Fibroblast of lung (primary cell): ENCODE data around the gene C11orf24. TPM values are rescaled to one million over a fixed set of nuclear protein-coding genes. Genes with fewer than 3 reads are reported as not detected.

Source experiments
- DNase-seq, 2 donors: peaks; one replicate each; pipeline versions ENCODE4 v3.0.0 to v3.0.0-alpha.2; 2010; ENCODE audit warnings: low read depth in 2 of 2
- H2AFZ ChIP-seq: 2 replicates; pipeline ENCODE4 v1.5.1; 2012; ENCODE audit warnings: low read length, control low read depth, inconsistent platforms
- H3K27ac ChIP-seq: 2 replicates; pipeline ENCODE4 v1.5.1; 2011; ENCODE audit warnings: low read length, control low read depth; ENCODE audit not compliant: insufficient read depth
- H3K27me3 ChIP-seq: 2 replicates; pipeline ENCODE4 v1.5.1; 2011; ENCODE audit warnings: mild to moderate bottlenecking, low read length; ENCODE audit not compliant: control insufficient read depth, insufficient read depth
- H3K36me3 ChIP-seq: 2 replicates; pipeline ENCODE4 v1.5.1; 2011; ENCODE audit warnings: low read length; ENCODE audit not compliant: control insufficient read depth, insufficient read depth
- H3K4me1 ChIP-seq: 2 replicates; pipeline ENCODE4 v1.5.1; 2011; ENCODE audit warnings: low read length; ENCODE audit not compliant: control insufficient read depth, insufficient read depth; ENCODE audit errors: extremely low read depth
- H3K4me2 ChIP-seq: 2 replicates; pipeline ENCODE4 v1.5.1; 2011; ENCODE audit warnings: low read length, control low read depth; ENCODE audit not compliant: insufficient read depth; ENCODE audit errors: extremely low read depth
- H3K4me3 ChIP-seq, 4 experiments: fragments of 200-600 bp in 1 of 4; sonication (generic) in 1 of 4; replicated peaks in 1 of 4; 2 replicates each; pipeline ENCODE4 v1.5.1; 2011 to 2016; ENCODE audit warnings: low read length in 4 of 4, low read depth in 3 of 4, mild to moderate bottlenecking in 3 of 4, control low read depth in 2 of 4, inconsistent platforms in 1 of 4, mixed read lengths in 1 of 4; ENCODE audit not compliant: insufficient read depth in 1 of 4; ENCODE audit errors: control extremely low read depth in 1 of 4
- H3K79me2 ChIP-seq: 2 replicates; pipeline ENCODE4 v1.5.1; 2012; ENCODE audit warnings: mild to moderate bottlenecking, low read length, inconsistent platforms; ENCODE audit not compliant: control insufficient read depth, insufficient read depth
- H3K9ac ChIP-seq: 2 replicates; pipeline ENCODE4 v1.5.1; 2011; ENCODE audit warnings: mild to moderate bottlenecking, low read length, control low read depth; ENCODE audit not compliant: insufficient read depth
- H3K9me3 ChIP-seq: 2 replicates; pipeline ENCODE4 v1.5.1; 2012; ENCODE audit warnings: low read depth, low read length; ENCODE audit not compliant: control insufficient read depth, insufficient read depth
- H4K20me1 ChIP-seq: 2 replicates; pipeline ENCODE4 v1.5.1; 2011; ENCODE audit warnings: low read length; ENCODE audit not compliant: control insufficient read depth, insufficient read depth; ENCODE audit errors: extremely low read depth
- CTCF ChIP-seq, 2 donors: IDR thresholded peaks in 1 of 2; conservative IDR thresholded peaks in 1 of 2; 1 replicate in 1 of 2; 2 replicates in 1 of 2; pipeline ENCODE4 v1.5.1; 2011 to 2012; ENCODE audit warnings: low read length in 2 of 2, control low read depth in 1 of 2, inconsistent platforms in 1 of 2, low read depth in 1 of 2, mild to moderate bottlenecking in 1 of 2
- EZH2 ChIP-seq: IDR thresholded peaks from 2 replicates; pipeline ENCODE4 v1.5.1; 2012; ENCODE audit warnings: low read length, control low read depth, mild to moderate bottlenecking; ENCODE audit errors: missing control alignments
- polyA plus RNA-seq, 2 donors: library from polyadenylated mRNA; depleted of rRNA in 1 of 2; stranded (reverse) in 1 of 2; unstranded in 1 of 2; fragments of >200 nt; gene quantifications; 2 replicates each; pipeline ENCODE4 v1.2.1, GENCODE V29; 2011 to 2012; ENCODE audit warnings: missing spikeins in 1 of 2
- total RNA-seq: library from RNA; depleted of rRNA; stranded (reverse); fragments of >200 nt; gene quantifications from 2 replicates; pipeline ENCODE4 v1.2.1, GENCODE V29; 2014

C11orf24 gene
- total and polyA plus RNA-seq, 2 donors (not counting 1 experiment from before 2014, with no cell fraction given): 25.4 to 45.6 TPM

- Histone ChIP-seq H3K9ac (no peak overlapping the region), H4K20me1 (no peaks in the 10 kb centered on the region), H2AFZ (no peak overlapping the region), H3K27me3 (no peaks in the 10 kb centered on the region), H3K4me1 (peaks cover 7% of the 10 kb centered on the region), H3K79me2 (peaks cover 49% of the 10 kb centered on the region), H3K36me3 (peaks cover 18% of the 10 kb centered on the region), H3K4me2 (no peak overlapping the region), H3K27ac (no peak overlapping the region), H3K4me3 (no peak overlapping the region), H3K9me3 (no peaks in the 10 kb centered on the region)
- TF ChIP-seq EZH2 (no peak), CTCF (conservative IDR thresholded peaks at IDR 0.05 in 1 of 2, IDR thresholded peaks at IDR 0.05 in 1 of 2; ENCODE audit: low read depth in 1 of 2, low read length in 2 of 2) (no peak)
- DNase-seq: no peak
Observed at GRCh38 chr11:68267881-68268240, 3.9 kb downstream of the C11orf24 start.

GRCh38 chr11:68266936-68267880 is 4.6 kb downstream of the C11orf24 start:
- H3K4me3 ChIP-seq: no peak overlapping the region
- TF ChIP-seq CTCF (conservative IDR thresholded peaks at IDR 0.05 in 1 of 2, IDR thresholded peaks at IDR 0.05 in 1 of 2; ENCODE audit: low read depth in 1 of 2, low read length in 2 of 2) (no peak), EZH2 (no peak)
- no peak overlapping the region for H3K9ac ChIP-seq
- DNase-seq: peak in 1 of 2 donors; percentile 26
- H3K79me2 ChIP-seq: peaks cover 49% of the 10 kb centered on the region
- no peak overlapping the region for H2AFZ ChIP-seq
- H3K9me3 ChIP-seq: no peaks in the 10 kb centered on the region
- no peak overlapping the region for H3K4me2 ChIP-seq
- H3K36me3 ChIP-seq: peaks cover 24% of the 10 kb centered on the region
- no peak overlapping the region for H3K27ac ChIP-seq
- H4K20me1 ChIP-seq: no peaks in the 10 kb centered on the region
- H3K4me1 ChIP-seq: peaks cover 7% of the 10 kb centered on the region
- H3K27me3 ChIP-seq: no peaks in the 10 kb centered on the region

GRCh38 chr11:68266121-68266891 is 5.5 kb downstream of the C11orf24 start:
- H3K9ac ChIP-seq: no peak overlapping the region
- H3K36me3 ChIP-seq: peaks cover 30% of the 10 kb centered on the region
- H3K27me3 ChIP-seq: no peaks in the 10 kb centered on the region
- peaks cover 7% of the 10 kb centered on the region for H3K4me1 ChIP-seq
- no peak for DNase-seq
- H3K27ac ChIP-seq: no peak overlapping the region
- no peak overlapping the region for H2AFZ ChIP-seq
- H3K9me3 ChIP-seq: no peaks in the 10 kb centered on the region
- no peak for TF ChIP-seq CTCF (conservative IDR thresholded peaks at IDR 0.05 in 1 of 2, IDR thresholded peaks at IDR 0.05 in 1 of 2; ENCODE audit: low read depth in 1 of 2, low read length in 2 of 2)
- no peak for TF ChIP-seq EZH2
- no peaks in the 10 kb centered on the region for H4K20me1 ChIP-seq
- peaks cover 46% of the 10 kb centered on the region for H3K79me2 ChIP-seq
- no peak overlapping the region for H3K4me2 ChIP-seq
- no peak overlapping the region for H3K4me3 ChIP-seq
